SW480 (cell line): Measurements from ENCODE around the gene NEDD9.

ENCODE experiments used
- DNase-seq: peaks from one replicate; pipeline ENCODE4 v3.0.0-alpha.2; 2016; ENCODE audit warnings: low spot score

NEDD9 gene

DNA sequence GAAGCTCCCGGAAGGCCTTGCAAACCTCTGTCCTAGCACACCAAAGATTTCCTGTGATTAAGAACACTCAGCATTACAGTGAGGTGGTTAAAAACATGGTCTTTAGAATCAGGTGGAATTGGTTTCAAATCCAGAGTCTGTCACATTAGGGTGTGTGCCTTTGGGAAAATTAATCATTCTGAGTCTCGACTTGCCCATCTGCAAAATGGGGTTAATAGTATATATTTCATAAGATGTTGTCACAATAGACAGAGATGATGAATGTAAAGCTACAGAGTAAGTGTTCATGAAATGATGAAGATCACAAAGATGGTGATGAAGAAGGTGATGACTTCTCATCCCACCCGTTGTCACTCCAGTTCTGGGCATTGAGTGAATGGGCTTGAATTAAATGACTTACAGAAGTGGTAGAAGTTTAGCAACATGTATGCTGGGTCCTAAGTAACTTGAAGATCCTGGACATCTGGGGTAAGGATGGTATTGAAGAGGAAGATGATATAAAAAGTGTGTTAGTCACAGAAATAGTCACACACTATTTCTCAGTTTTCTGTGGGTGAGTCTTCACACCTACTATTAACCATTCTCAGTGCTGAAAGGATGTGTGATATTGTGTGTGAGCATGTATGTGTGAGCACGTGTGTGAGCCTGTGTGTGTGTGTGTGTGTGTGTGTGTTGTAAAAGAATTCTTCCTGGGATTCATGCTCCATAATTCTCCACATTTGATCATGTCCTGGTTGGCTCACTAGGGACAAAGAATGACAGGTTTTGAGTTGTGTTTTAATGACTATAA lies 28.0 kb upstream of the NEDD9 start:
- DNase-seq = no peak

- DNase-seq = no peak
Observed at GRCh38 chr6:11258260-11259237, 26.1 kb upstream of the NEDD9 start.

DNA sequence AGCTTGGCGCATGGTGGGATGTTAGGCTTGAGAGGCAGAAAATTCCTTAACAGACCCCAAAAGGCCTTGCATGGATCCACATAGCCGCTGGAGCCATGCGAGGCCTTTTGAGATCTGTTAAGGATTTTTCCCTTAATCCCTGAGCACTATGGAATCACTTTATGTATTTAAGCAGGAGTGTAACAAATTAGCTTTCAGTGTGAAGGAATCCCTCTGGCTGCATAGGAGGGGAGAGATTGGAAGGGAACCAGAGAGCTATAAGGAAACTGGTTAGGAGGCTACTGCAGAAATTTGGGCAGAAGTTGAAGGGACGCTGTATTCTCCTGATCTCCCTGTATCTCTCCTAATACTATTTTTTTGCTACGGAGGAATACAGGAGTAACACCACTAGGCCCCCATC lies 23.1 kb upstream of the NEDD9 start:
- no peak for DNase-seq

GRCh38 chr6:11253594-11253993 lies 21.1 kb upstream of the NEDD9 start:
- no peak for DNase-seq

GRCh38 chr6:11251553-11252360 lies 19.3 kb upstream of the NEDD9 start:
- peak; percentile 18 for DNase-seq

DNA sequence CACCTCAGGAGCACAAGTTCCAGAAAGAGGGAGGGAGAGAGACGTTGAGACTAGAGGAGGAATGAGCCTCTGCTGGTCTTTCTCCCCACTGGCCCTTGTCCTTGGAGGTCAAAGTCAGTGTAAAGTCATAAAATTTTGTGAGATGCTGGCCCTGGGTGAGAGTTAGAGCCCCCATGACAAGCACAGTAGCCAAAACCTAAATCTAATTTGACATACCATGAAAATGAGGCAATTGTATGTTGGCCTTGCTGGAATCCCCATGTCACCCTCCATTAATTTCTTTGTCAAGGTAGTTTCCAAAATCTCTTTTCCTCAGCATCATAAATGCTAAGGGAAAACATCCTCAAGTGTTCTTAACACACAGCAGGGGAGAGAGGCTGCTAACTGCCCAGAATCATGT lies 17.6 kb upstream of the NEDD9 start:
- DNase-seq = no peak

- DNase-seq = no peak
Observed at GRCh38 chr6:11248974-11249761, 16.7 kb upstream of the NEDD9 start.

DNA sequence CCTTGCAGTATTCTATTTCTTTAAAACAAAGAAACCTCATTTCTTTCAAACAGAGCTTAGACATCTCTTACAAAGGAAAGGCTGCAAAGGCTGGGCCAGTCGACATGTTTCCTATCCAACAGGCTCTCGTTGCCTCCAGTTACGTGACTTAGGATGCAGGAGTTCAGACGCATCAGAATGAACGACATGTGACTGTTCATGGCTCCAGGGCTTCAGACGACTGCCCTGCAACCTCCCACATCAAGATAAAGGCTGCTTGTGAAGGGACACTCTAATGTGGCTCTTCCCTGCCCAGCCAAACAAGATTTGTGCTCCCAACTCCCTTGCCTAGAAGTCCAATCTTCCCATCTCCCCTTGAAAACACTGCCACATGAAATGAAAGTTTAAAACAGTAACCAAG lies 14.3 kb upstream of the NEDD9 start:
- no peak for DNase-seq

DNA sequence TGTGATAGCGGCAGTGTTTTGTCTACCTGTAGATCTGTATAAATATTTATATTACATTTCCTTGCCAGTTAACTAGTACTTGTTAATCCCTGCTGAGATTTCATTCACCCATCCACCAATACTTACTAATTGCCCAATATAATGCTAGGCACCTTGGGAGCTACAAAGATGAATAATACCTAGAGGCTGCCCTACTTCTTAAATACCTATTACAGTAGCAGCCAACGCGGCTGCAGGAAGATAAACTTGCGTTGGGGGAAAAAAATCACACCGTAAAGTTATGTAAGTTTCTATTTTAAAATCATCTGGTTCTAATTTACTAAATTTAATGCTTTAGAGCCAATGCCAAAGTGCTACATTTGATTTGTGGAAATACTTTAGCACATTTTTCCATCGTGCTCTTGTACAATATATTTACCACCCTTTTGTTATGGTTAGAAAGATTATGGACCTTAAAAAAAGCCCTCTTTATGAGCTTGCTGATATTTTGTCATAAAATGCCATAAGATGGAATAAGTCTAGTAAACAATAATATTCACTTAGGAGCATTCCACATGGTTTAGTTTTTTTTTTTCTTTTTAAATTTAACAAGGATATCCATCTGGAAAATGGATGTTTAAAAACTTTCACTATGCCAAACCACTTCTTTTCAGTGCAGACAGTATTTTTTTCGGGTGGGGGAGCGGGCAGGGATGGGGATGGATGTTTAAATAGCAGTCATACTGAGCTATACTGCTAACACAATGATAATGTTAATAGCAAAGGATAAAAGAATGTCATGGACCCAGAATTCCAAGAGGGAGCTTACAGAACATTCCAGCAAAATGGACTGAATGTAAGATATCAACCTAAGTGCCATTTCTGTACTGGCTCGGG lies 13.2 kb upstream of the NEDD9 start:
- no peak for DNase-seq

- no peak for DNase-seq
Observed at GRCh38 chr6:11244387-11245126, 12.1 kb upstream of the NEDD9 start.

DNA sequence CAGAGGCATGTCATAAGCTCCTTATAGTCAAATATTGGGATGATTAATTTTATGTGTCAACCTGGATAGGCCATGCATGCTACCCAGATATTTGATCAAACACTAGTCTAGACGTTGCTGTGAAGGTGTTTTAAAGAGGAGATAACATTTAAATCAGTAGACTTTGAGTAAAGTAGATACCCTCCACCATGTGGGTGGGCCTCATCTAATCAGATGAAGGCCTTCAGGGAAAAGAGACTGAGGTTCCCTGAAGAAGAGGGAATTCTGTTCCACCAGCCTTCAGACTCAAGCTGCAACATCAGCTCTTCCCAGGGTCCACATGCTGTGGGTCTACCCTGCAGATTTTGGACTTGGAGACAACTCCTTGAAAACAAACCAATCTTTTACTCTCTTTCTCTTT lies 11.4 kb upstream of the NEDD9 start:
- DNase-seq = no peak

GRCh38 chr6:11242711-11243110 lies 10.2 kb upstream of the NEDD9 start:
- DNase-seq = no peak

DNA sequence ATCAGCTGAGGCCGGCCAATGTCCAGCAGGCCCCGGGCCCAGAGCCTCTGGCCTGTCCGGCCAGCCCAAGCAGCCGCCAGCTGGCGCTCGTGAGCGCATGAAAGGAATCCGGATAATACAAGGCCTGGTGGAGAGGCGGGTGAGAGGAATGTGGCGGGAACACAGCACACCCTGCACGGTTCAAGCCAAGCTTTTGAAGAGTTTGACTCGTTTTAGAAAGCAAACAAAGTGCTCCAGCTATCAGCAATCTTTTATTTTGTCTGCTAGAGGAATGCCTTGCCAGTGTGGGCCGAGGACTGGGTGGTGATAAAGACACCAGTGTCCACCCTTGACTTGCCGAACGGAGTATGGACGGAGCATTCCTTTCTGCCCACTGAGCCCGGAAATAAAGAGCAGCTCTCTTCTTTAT lies 9.3 kb upstream of the NEDD9 start:
- DNase-seq = no peak

- no peak for DNase-seq
Observed at GRCh38 chr6:11241154-11241792, 8.8 kb upstream of the NEDD9 start.

DNA sequence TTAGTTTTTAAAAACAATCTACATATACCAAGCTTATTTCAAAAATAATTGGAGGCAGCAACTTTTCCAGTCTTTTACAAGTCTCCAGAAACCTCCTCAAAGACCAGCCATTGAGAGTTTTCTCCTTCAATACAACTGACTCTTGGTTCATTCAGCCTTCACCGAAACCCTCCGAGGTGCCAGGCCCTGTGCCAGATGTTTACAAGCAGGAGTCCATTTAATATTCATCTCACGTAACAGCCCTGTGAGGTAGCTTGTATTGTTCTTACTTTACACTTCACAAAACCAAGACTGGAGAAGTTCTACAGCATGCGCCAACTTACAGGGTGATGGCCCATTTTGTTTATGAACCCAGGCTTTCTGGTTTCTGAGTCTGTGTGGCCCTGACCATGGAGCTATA lies 5.5 kb upstream of the NEDD9 start:
- DNase-seq = no peak

- DNase-seq = no peak
Observed at GRCh38 chr6:11237428-11237827, 5.0 kb upstream of the NEDD9 start.

DNA sequence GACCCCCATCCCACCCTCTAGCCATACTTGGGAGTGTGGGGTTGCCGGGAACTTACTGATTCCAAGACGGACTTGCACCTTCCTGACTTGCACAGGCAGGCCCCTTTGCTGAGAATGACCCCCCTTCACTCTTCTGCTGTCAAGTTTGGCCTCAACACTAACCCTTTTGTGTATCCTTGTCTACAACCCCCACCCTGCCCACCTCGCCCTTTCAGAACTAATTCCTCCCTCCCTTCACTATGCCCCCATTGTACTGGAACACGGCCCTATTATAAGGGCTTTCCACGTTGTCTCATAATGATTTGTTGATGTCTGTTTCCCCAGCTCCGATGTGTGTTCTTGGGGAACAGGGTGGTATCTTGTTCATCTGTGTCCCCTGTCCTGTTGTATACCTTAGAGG lies 4.4 kb upstream of the NEDD9 start:
- DNase-seq = no peak

- no peak for DNase-seq
Observed at GRCh38 chr6:11236076-11236750, 3.7 kb upstream of the NEDD9 start.

DNA sequence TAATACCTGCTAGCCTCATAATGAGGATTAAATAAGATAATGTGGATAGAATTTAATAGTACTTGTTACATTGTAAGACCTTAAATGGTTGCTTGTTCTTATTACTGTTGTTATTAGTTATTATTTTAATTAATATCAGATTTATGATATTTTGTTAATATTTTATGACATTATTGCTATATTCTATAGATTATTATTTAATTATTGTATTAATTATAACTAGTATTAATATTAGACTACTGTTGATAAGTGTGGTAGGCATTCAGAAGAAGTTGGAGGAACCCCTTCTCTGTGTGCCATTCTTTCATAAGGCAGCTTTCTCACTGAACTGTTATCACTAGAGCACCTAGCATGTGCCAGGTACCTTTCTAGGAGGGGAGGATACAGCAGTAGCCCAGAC lies 2.6 kb upstream of the NEDD9 start:
- no peak for DNase-seq
